22Rv1 (cell line): ENCODE measurements around the gene TSEN34.

ENCODE experiments used
- ZFX ChIP-seq: fragments of 450-650 bp; IDR thresholded peaks from 2 replicates; pipeline ENCODE4 v1.6.1; 2017; ENCODE audit warnings: antibody characterized with exemption, borderline replicate concordance
- TF ChIP-seq, protein P1 (sequence below): fragments of 450-650 bp; IDR thresholded peaks from 2 replicates; pipeline ENCODE4 v1.5.1; 2017; ENCODE audit warnings: mild to moderate bottlenecking

DNA sequence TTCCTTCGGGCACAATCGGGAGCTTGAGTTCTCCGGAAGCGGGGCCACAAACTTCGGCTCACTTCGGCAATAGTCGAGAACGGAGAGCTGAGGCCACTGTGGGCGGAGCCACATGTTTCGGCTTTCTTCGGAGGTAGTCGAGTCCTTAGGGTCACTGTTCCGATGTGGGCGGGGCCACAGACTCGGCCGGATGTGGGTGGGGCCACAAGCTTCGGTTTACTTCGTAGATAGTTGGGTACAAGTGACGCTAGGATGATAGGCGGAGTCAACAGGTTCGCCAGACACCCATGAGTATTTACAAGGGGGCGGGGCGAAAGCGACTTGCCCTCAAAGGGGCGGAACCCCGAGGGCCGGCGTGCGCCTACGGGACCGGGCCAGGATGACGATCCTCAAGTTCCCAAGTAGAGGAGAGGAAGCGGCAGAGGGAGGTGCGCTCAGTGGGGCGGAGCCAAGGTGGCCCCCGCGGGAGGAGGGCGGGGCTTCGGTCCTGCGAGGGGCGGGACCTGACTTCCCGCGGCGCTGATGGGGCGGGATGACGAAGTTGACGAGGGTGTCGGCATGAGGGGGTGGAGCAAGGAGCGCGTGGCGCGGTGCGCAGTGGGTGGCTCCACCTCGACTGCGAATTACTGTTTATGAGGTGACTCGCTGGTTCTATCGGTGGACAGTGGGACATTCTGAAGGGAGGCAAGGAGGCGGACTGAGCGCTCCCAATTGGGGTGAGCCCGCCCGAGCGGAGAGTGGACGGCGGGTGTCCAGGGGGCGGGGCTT lies 1.2 kb upstream of the TSEN34 start:
- TF ChIP-seq, protein P1, sequence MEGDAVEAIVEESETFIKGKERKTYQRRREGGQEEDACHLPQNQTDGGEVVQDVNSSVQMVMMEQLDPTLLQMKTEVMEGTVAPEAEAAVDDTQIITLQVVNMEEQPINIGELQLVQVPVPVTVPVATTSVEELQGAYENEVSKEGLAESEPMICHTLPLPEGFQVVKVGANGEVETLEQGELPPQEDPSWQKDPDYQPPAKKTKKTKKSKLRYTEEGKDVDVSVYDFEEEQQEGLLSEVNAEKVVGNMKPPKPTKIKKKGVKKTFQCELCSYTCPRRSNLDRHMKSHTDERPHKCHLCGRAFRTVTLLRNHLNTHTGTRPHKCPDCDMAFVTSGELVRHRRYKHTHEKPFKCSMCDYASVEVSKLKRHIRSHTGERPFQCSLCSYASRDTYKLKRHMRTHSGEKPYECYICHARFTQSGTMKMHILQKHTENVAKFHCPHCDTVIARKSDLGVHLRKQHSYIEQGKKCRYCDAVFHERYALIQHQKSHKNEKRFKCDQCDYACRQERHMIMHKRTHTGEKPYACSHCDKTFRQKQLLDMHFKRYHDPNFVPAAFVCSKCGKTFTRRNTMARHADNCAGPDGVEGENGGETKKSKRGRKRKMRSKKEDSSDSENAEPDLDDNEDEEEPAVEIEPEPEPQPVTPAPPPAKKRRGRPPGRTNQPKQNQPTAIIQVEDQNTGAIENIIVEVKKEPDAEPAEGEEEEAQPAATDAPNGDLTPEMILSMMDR = no peak
- TF ChIP-seq ZFX = no peak
